ENCODE results near the gene UBE2L6. TPM values are rescaled to one million over a fixed set of nuclear protein-coding genes. Genes with fewer than 3 reads are reported as not detected.
A peak's percentile ranks its signal among the peaks of the same experiment; 100 is the strongest.

Gene UBE2L6
- 100 to 1,000 TPM in 2 of 8 experiments, 10 to 100 TPM in 6; 22.6 to 177 (median 52.5) TPM for total RNA-seq

DNA sequence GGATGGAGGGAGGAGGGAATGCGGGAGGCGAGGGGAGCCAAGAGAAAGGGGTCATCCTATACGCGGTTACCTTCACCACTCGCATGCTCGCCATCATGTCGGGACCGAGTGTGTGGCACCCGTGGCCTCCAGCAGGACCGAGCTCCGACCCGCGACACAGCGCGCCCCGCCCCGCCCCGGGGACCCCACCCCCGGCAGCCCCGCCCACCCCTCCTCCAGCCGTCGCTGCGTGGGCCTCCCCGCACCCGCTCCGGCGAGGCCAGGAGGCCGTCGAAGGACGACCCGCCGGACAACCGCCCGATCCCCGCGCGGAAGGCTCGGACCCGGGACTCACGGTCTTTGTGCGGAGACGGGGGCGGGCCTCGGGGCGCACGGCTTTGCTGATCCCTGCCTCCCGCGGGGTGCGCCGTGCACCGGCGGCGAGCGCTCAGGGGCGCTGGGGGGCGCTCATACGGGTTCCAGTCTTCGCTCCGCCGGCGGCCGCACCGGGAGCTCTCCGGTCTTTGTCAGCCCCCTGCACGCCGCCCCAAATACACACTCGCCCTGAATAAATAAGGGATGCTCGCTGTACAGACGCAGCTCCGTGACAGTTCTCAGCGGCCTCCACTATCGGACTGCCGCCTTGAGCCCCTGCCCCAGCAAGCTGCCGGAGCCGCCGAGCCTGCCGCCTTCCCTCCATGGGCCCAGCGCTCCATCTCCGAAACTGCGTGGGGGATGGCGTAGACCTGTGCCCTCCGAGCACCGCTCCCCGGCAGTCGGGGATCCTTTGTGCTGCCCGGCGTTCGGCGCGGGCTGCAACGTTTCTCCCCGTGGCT, at the start of gene UBE2L6:
TSS of gene UBE2L6 (minus strand) at position 158 of the 815 bp plus-strand sequence. CDS start at position 97, 61 bp downstream.
- 0% methylated on average over 2 to 7 of the region's 92 CpGs; no CpG with 5 or more reads in 8 of the 10 experiments for WGBS, 10 experiments
- H3K4me3 ChIP-seq: peak within 1 kb of the TSS; percentile 82 to 99 (median 90)
- H3K27ac ChIP-seq: peak within 1 kb of the TSS; percentile 90 to 96
- H3K4me1 ChIP-seq (replicated peaks in 1 of 2): peaks cover 11 to 19% of the 10 kb centered on the region in 2 donors
- peak; percentile 72 to 89 (median 84) for ATAC-seq (replicated peaks in 6 of 8)
- in situ Hi-C loops (cut with MboI; ENCODE audit: low pct_unique_long_range_greater_than_20kb in 2 of 9, low sequenced_read_pairs in 9 of 9, unreplicated experiment in 9 of 9): loop anchor here in 2 of 9 experiments (5.0 to 10.0 kb wide), 2 partner anchors 75 to 77 kb away; partner anchors contain the start of gene YPEL4 (in 1 of the 2)

DNA sequence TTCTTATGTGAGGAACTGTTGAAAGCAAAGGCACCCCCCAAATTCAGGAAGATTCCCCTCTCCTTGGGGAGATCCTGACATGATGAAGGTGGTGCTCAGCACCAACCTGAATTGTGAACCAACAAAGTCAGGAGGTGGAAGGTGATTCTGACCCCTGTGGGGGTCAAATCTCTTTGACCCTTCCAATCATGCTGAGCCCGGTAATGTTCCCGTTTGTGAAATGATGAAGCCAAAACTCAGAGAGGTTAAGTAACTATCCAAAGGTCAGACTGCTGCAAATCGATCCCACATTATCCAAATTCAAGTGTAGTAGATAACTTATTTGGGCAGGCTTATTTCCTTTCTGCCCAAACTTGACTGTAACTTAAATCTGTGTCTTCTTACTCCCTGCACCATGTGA, 49.1 kb upstream of the UBE2L6 start:
- ATAC-seq (replicated peaks in 6 of 8): no peak
- H3K4me1 ChIP-seq (replicated peaks in 1 of 2): no peaks in the 10 kb centered on the region
- WGBS, 10 experiments: 11 to 96% (median 69%) methylated on average over 1 to 3 of the region's 3 CpGs; no CpG with 5 or more reads in 2 of the 10 experiments
- in situ Hi-C loops (cut with MboI; ENCODE audit: low pct_unique_long_range_greater_than_20kb in 2 of 9, low sequenced_read_pairs in 9 of 9, unreplicated experiment in 9 of 9): no loop called here
- no peak overlapping the region for H3K4me3 ChIP-seq
- no peak overlapping the region for H3K27ac ChIP-seq

DNA sequence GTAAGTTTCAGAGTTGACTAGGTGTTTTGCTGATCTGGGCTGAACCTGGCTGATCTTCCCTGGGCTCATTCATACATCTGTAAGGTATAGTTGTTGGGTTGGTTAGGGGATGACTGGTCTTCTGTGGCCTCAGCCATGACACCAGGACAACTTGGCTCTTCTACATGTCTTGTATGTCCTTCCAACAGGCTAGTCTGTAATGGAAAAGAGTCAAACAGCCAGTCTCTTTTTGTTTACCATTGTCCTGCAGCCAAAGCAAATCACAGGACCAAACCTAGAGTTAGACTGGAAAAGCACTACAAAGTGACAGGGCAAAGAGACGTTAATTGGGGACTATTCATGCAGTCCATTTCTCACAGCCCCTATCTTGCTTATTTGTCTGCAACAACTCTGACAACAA, 47.8 kb upstream of the UBE2L6 start:
- H3K4me1 ChIP-seq (replicated peaks in 1 of 2): no peaks in the 10 kb centered on the region
- no peak for ATAC-seq (replicated peaks in 6 of 8)
- H3K27ac ChIP-seq: no peak overlapping the region
- no peak overlapping the region for H3K4me3 ChIP-seq
- WGBS, 10 experiments: 20 to 88% (median 67%) methylated on average over 1 of the region's 1 CpG; no CpG with 5 or more reads in 3 of the 10 experiments
- in situ Hi-C loops (cut with MboI; ENCODE audit: low pct_unique_long_range_greater_than_20kb in 2 of 9, low sequenced_read_pairs in 9 of 9, unreplicated experiment in 9 of 9): no loop called here

DNA sequence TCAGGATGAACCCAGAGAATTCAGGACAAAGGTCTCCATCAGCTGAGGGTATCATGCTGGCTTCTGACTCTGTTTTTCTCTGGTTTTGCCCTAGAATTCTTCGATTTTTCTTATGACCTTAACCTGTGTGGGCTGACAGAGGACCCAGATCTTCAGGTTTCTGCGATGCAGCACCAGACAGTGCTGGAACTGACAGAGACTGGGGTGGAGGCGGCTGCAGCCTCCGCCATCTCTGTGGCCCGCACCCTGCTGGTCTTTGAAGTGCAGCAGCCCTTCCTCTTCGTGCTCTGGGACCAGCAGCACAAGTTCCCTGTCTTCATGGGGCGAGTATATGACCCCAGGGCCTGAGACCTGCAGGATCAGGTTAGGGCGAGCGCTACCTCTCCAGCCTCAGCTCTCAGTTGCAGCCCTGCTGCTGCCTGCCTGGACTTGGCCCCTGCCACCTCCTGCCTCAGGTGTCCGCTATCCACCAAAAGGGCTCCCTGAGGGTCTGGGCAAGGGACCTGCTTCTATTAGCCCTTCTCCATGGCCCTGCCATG, 46.8 kb upstream of the UBE2L6 start:
- 48 to 100% (median 64%) methylated on average over 1 to 6 of the region's 10 CpGs; no CpG with 5 or more reads in 2 of the 10 experiments for WGBS, 10 experiments
- no peak for ATAC-seq (replicated peaks in 6 of 8)
- H3K27ac ChIP-seq: no peak overlapping the region
- H3K4me3 ChIP-seq: no peak overlapping the region
- in situ Hi-C loops (cut with MboI; ENCODE audit: low pct_unique_long_range_greater_than_20kb in 2 of 9, low sequenced_read_pairs in 9 of 9, unreplicated experiment in 9 of 9): no loop called here
- no peaks in the 10 kb centered on the region for H3K4me1 ChIP-seq (replicated peaks in 1 of 2)

DNA sequence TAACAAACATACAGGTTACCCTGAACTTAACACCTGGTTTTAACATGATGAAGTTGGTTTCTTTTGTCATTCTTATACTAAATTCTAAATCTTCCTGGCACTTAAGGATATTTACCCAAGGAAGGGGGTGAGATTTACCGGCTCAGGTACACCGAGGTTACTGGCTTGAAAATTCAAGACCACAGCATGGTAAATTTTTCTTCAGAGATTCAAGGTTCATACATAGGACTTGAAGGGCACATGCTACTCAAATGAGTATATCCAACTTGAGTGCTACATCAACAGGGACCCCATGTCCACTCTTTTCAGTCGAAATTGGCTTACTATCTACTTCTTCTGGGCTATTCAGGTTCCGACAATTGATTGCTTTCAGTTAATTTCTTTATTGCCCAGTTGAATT, 42.7 kb upstream of the UBE2L6 start:
- Histone ChIP-seq H3K4me1 (replicated peaks in 1 of 2) (no peaks in the 10 kb centered on the region), H3K4me3 (no peak overlapping the region), H3K27ac (no peak overlapping the region)
- ATAC-seq (replicated peaks in 6 of 8): no peak
- in situ Hi-C loops (cut with MboI; ENCODE audit: low pct_unique_long_range_greater_than_20kb in 2 of 9, low sequenced_read_pairs in 9 of 9, unreplicated experiment in 9 of 9): no loop called here
- WGBS, 10 experiments: 63 to 100% (median 93%) methylated on average over 1 to 4 of the region's 4 CpGs; no CpG with 5 or more reads in 1 of the 10 experiments

DNA sequence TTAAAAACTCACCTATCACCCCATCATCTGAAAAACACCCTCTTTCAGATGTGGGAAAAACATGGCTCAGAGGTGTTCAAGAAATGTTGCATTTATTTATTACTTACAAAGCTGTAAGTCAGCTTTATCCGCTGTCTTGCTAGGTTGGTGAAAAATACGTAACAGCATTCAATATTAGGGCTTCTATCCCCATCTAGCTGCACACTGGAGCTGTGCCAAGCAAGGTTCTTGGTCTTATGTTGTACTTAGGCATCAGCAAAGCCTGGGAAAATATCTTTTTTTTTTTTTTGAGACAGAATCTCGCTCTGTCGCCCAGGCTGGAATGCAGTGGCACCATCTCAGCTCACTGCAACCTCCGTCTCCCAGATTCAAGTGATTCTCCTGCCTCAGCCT, 37.6 kb upstream of the UBE2L6 start:
- no peak overlapping the region for H3K4me3 ChIP-seq
- no peak for ATAC-seq (replicated peaks in 6 of 8)
- H3K27ac ChIP-seq: no peak overlapping the region
- 93 to 100% (median 100%) methylated on average over 1 to 3 of the region's 5 CpGs; no CpG with 5 or more reads in 1 of the 10 experiments for WGBS, 10 experiments
- in situ Hi-C loops (cut with MboI; ENCODE audit: low pct_unique_long_range_greater_than_20kb in 2 of 9, low sequenced_read_pairs in 9 of 9, unreplicated experiment in 9 of 9): no loop called here
- H3K4me1 ChIP-seq (replicated peaks in 1 of 2): no peaks in the 10 kb centered on the region

DNA sequence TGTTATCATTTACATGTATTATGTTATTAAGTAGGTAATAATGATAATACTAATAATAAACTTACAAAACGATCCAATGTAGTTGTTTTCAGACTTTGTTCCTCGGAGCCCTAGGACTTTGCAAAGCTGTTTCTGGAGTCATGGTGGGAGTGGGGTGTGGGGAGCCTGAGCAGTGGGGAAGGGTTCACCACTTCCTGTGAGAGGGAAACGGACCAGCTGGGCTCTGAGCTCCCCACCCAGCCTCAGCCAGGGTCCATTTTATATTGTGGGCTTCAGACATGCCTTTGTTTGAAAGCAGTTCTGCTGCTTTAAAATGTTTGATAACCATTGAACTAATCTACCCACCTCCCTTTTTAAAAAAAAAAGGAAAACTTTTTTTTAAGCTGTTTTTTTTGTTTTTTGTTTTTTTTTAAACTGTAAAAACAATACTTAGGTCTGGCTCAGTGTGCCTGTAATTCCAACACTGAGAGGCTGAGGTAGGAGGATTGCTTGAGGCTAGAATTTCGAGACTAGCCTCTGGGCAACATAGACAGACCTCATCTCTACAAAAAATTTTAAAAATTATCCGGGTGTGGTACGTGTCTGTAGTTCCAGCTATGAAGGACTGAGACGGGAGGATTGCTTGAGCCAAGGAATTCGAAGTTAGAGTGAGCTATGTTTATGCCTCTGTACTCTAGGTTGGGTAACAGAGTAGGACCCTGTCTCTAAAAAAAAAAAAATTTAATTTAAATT, 37.0 kb upstream of the UBE2L6 start:
- Histone ChIP-seq H3K27ac (no peak overlapping the region), H3K4me3 (no peak overlapping the region)
- WGBS, 10 experiments: 0 to 90% (median 63%) methylated on average over 1 to 7 of the region's 8 CpGs; no CpG with 5 or more reads in 1 of the 10 experiments

DNA sequence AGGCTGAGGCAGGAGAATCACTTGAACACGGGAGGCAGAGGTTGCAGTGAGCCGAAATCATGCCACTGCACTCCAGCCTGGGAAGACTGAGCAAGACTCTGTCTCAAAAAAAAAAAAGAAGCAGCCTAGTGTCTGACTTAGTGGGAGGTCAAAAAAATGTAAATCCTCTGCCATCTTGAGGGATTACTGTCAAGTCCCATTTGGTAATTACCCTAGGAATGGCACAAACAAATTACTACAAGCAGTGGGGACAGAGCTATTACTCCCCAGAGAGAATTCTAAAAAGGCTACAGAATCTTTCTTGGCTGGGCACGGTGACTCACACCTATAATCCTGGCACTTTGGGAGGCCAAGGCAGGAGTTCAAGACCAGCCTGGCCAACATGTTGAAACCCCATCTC, 33.8 kb upstream of the UBE2L6 start:
- WGBS, 10 experiments: 55 to 94% (median 80%) methylated on average over 1 to 2 of the region's 3 CpGs; no CpG with 5 or more reads in 5 of the 10 experiments
- no peak for ATAC-seq (replicated peaks in 6 of 8)
- Histone ChIP-seq H3K27ac (no peak overlapping the region), H3K4me3 (no peak overlapping the region), H3K4me1 (replicated peaks in 1 of 2) (peaks cover 20 to 22% of the 10 kb centered on the region in 2 donors)
- in situ Hi-C loops (cut with MboI; ENCODE audit: low pct_unique_long_range_greater_than_20kb in 2 of 9, low sequenced_read_pairs in 9 of 9, unreplicated experiment in 9 of 9): no loop called here

More for the DNA sequence above, 37.0 kb upstream of the UBE2L6 start:
- ATAC-seq (replicated peaks in 6 of 8): no peak
- H3K4me1 ChIP-seq (replicated peaks in 1 of 2): peaks cover 0 to 3% of the 10 kb centered on the region in 2 donors
- in situ Hi-C loops (cut with MboI; ENCODE audit: low pct_unique_long_range_greater_than_20kb in 2 of 9, low sequenced_read_pairs in 9 of 9, unreplicated experiment in 9 of 9): no loop called here

DNA sequence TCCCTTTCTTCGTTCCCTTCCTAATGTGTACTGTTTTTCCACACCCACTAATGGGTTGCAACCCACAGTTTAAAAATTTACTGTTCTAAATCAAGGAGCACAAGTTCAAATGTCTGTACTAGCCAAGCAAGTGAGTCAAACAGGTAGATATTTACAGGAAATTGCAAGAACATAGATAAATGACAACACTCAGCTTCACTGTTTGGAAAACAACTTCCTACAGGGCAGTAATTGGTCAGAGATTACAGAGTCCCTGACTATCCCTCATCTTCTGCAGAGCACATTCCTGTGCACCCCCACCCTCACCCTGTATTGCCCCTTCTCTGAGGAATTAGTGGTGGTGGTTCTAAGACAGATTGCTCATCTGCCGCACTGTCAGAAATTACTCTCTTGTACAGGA, 31.9 kb upstream of the UBE2L6 start:
- WGBS, 10 experiments: 17 to 78% (median 50%) methylated on average over 1 to 2 of the region's 2 CpGs; no CpG with 5 or more reads in 1 of the 10 experiments
- Histone ChIP-seq H3K4me3 (no peak overlapping the region), H3K4me1 (replicated peaks in 1 of 2) (peaks cover 20 to 26% of the 10 kb centered on the region in 2 donors), H3K27ac (no peak overlapping the region)
- ATAC-seq (replicated peaks in 6 of 8): no peak
- in situ Hi-C loops (cut with MboI; ENCODE audit: low pct_unique_long_range_greater_than_20kb in 2 of 9, low sequenced_read_pairs in 9 of 9, unreplicated experiment in 9 of 9): no loop called here

DNA sequence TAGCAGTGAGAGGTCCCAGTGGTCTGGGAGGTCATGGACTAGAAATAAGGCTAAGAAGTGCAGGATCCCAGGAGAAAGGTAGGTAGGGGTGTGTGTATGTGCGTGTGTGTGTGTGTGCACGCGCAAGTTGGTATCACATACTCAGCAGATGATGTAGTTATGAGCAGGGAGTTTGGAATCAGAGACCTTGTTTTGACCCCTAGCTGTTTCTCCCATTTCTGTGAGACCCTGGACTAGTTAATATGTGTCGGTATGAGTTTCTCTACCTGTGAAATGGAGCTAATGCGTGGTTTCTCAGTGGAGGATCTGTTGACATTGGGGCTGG, 31.3 kb upstream of the UBE2L6 start:
- ATAC-seq (replicated peaks in 6 of 8): no peak
- in situ Hi-C loops (cut with MboI; ENCODE audit: low pct_unique_long_range_greater_than_20kb in 2 of 9, low sequenced_read_pairs in 9 of 9, unreplicated experiment in 9 of 9): no loop called here
- peak overlapping the region in 3 of 5 donors; percentile 15 to 29 (median 28) for H3K4me3 ChIP-seq
- H3K4me1 ChIP-seq (replicated peaks in 1 of 2): peaks cover 20 to 26% of the 10 kb centered on the region in 2 donors
- WGBS, 10 experiments: 58 to 100% (median 64%) methylated on average over 1 to 3 of the region's 5 CpGs; no CpG with 5 or more reads in 3 of the 10 experiments
- peak overlapping the region; percentile 18 to 27 for H3K27ac ChIP-seq

DNA sequence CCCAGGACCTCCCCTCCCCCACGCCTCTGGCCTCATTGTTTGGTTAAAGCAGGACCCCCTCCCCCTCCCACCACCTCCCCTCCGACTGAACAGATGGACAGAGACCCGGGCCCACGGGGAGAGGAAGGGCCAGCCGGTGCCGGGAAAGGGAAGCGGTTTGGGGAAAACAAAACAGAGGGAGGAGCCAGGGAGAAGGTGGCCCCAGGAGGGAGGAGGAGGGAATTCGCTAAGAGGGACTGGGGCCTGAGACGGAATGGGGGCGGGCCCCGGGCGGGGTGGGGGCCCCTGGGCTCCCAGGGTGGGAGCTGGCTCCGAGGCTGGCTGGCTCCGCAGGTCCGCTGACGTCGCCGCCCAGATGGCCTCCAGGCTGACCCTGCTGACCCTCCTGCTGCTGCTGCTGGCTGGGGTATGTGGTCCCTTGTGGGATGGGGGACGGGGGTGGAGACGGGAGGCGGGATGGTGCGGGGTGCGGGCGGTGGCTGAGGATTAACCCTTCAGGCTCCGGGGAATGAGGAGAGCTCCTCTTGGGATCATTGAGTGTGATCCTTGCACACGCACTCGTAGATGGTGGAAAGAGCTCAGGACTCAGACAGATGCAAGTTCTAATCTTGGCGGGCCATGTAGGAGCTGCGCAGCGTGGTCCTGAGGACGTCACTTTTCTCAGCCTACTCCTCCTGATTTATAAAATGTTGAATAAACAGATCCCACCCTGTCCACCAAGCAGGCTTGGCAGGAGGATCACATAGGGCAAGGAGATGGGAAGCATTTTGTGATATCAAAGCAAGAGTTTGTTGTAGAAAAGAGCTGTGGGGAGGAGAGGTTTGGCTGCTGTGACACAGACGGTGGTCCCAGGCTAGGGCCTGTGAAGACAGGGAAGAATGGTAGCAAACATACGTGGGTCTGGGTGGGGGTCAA, 30.7 kb upstream of the UBE2L6 start:
- Histone ChIP-seq H3K4me3 (peak overlapping the region; percentile 7 to 29 (median 15)), H3K27ac (peak overlapping the region; percentile 27 to 62), H3K4me1 (replicated peaks in 1 of 2) (peaks cover 20 to 27% of the 10 kb centered on the region in 2 donors)
- peak; percentile 79 to 91 (median 88) for ATAC-seq (replicated peaks in 6 of 8)
- WGBS, 10 experiments: 8 to 20% (median 17%) methylated on average over 1 to 4 of the region's 33 CpGs; no CpG with 5 or more reads in 4 of the 10 experiments
- in situ Hi-C loops (cut with MboI; ENCODE audit: low pct_unique_long_range_greater_than_20kb in 2 of 9, low sequenced_read_pairs in 9 of 9, unreplicated experiment in 9 of 9): no loop called here

DNA sequence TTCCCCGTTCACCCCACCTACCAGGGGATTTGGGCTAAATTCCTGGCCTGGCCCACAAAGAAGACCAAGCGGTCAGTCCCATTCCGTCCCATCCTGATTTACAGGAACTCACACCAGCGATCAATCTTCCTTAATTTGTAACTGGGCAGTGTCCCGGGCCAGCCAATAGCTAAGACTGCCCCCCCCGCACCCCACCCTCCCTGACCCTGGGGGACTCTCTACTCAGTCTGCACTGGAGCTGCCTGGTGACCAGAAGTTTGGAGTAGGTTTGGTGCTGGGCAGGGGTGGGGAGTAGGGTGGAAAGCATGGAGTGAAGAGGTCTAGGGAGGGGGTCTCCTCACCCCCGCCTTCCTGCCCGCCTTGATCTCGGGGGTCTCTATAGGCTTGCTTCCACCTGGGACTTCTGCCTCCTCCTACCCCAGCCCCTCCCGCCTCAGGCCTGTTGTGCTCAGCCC, 30.0 kb upstream of the UBE2L6 start, which contains the start of gene SERPING1:
TSS of gene SERPING1 (plus strand) at position 225 of the 455 bp plus-strand sequence. CDS start 586 bp downstream, outside the sequence.
- H3K4me1 ChIP-seq (replicated peaks in 1 of 2): peaks cover 20 to 32% of the 10 kb centered on the region in 2 donors
- in situ Hi-C loops (cut with MboI; ENCODE audit: low pct_unique_long_range_greater_than_20kb in 2 of 9, low sequenced_read_pairs in 9 of 9, unreplicated experiment in 9 of 9): no loop called here
- ATAC-seq (replicated peaks in 6 of 8): peak; percentile 33 to 78 (median 53)
- peak within 1 kb of the TSS; percentile 7 to 29 (median 15) for H3K4me3 ChIP-seq
- WGBS, 10 experiments: 0 to 6% methylated on average over 1 to 3 of the region's 10 CpGs; no CpG with 5 or more reads in 8 of the 10 experiments
- H3K27ac ChIP-seq: peak within 1 kb of the TSS; percentile 27 to 62
